ENCODE measurements around the gene UBTD2. TPM values are rescaled to one million over a fixed set of nuclear protein-coding genes. Genes with fewer than 3 reads are reported as not detected.

UBTD2 gene
- total RNA-seq, 1 donor from 2014 or later: 15.8 TPM

DNA sequence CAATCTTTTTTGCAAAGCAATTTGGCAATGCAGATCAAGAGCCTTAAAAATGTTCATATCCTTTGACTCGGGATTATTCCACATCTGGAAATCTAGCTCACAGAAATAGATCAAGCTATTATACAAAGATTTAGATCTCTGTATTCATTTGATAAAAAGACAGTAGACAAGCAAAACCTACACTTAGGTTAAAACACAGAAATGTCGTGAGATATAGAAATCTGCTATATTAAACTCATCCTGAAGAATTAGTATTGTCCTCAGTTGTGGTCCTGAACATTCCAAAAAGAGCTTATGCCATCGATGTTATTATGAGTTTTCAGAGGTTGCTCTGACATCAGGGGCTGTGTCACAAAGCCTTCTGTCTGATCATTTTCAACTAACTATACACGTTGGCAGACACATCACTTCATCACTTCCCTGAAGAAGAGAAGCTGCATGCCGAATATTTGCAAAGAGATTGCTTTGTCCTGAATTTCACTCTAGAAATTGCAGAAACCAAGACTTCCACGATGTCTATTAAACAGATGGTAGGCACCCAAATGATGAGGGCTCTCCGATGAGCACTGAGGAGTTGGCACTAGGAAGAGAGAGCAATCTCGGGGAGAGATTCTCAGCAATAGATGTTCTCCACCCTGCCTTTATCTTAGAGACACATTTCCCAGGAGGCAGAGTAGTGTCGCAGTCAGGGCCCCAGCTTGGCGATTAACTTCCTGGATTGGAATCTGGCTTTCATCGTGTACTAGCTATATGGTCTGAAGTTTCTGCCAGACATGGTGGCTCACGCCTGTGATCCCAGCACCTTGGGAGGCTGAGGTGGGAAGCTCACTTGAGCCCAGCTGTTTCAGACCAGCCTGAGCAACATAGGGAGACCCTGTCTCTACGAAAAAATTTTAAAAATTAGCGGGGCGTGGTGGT, 1.9 kb upstream of the UBTD2 start:
- intact Hi-C loops (cut with DNase I): no loop called here
- ATAC-seq (no peak), DNase-seq (no peak)
- Histone ChIP-seq H3K36me3 (no peaks in the 10 kb centered on the region), H3K4me1 (peaks cover 20% of the 10 kb centered on the region), H3K4me3 (peak overlapping the region; percentile 92), H3K27me3 (ENCODE audit: low read depth) (no peaks in the 10 kb centered on the region), H3K27ac (no peak overlapping the region), H3K9me3 (no peaks in the 10 kb centered on the region)
- no peak for TF ChIP-seq CTCF (IDR thresholded peaks at IDR 0.05)

DNA sequence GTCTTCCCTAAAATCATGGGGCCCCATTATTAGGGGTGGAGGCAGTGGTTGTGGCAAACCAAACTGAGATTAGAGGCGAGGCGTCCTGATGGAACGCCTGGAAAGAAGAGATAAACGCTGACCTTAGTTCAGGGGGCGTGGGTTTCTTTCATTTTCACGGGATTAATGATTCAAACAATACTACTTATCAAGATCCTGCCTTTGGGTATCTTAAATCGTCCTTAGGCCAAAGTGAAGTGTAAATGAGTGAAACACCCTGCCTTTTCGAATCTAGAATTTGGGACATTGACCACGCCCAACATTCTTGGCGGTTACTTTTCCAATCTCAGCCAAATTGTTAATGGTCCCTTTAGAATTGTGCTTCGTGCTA, 1.0 kb upstream of the UBTD2 start:
- intact Hi-C loops (cut with DNase I): no loop called here
- H3K4me1 ChIP-seq: peaks cover 20% of the 10 kb centered on the region
- no peaks in the 10 kb centered on the region for H3K36me3 ChIP-seq
- no peaks in the 10 kb centered on the region for H3K27me3 ChIP-seq (ENCODE audit: low read depth)
- ATAC-seq: peak in 1 of 2 donors; percentile 3
- H3K9me3 ChIP-seq: no peaks in the 10 kb centered on the region
- TF ChIP-seq CTCF (IDR thresholded peaks at IDR 0.05): no peak
- peak overlapping the region; percentile 88 for H3K27ac ChIP-seq
- peak overlapping the region; percentile 92 for H3K4me3 ChIP-seq
- no peak for DNase-seq

DNA sequence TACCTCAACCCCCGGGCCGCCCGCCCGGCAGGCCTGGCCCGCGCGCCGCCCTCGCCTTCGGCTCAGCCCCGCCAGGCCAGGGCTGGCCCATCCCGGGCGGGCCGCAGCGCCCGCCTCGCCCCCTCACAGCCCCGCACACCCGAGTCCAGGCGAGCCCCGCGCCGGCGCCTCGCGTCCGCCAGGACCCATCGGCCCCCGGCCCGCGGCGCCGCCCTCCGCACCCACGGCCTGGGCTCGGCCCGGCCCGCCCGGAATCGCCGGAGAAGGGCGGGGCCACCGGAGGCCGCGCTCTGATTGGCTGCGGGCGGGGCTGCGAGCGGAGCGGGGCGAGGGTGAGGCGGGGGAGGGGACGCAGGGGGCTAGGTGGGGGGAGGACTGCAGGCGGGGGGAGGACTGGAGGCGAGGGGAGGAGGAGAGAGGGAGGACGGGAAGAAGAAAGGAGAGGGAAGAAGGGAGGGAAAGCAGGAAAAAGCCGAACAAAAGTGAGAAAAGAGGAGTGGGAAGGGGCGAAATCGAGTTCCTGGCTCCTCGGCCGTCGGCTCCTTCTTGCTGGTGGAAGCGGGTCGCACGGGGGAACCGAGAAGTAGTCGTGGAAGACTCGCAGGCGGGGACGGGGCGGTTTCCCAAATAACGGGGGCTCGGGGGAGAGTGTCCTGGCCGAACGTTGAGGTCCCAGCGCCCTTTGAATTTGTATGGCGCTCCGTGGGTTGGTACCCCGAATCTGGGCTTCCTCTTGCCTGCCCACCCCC, 472 bp upstream of the UBTD2 start:
- ATAC-seq: peak; percentile 95
- intact Hi-C loops (cut with DNase I): no loop called here
- H3K27me3 ChIP-seq (ENCODE audit: low read depth): no peaks in the 10 kb centered on the region

DNA sequence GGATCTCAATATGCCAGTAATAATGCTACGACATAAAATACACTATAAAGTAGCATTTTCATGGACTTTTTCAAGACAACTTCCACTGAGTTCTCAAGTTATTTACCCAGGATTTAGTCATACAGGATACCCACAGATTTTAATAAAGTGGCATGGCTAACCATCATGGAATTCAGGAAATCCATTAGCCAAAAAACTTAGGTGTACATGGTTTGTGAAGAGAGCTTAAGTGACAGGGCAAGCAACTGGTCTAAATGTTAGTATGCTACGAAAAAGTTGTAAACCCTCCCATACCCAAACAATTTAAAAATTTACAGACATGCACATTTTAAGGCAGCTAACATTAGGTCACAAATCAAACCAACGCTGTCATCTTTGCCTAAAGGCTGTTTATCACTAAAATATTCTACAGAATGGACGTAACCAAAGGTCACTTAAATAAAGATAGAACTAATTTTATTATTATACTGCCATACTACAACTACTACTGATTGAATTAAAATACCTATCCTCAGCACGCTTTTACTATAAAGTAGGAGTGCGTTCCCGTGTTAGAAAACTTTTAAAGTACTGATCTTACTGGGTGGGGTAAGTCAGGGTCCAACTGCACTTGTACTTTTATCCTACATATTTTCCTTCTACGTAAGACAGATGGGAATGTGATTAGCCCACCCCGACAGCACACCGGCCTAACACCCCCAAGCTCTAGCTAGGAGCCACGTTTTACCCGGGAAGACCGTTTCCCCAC, 1.1 kb downstream of the UBTD2 start:
- ATAC-seq (no peak), DNase-seq (no peak)
- peak overlapping the region; percentile 92 for H3K4me3 ChIP-seq
- peaks cover 20% of the 10 kb centered on the region for H3K4me1 ChIP-seq
- H3K36me3 ChIP-seq: no peaks in the 10 kb centered on the region
- no peak for TF ChIP-seq CTCF (IDR thresholded peaks at IDR 0.05)
- H3K9me3 ChIP-seq: no peaks in the 10 kb centered on the region
- H3K27me3 ChIP-seq (ENCODE audit: low read depth): no peaks in the 10 kb centered on the region
- H3K27ac ChIP-seq: peak overlapping the region; percentile 88
- intact Hi-C loops (cut with DNase I): no loop called here

More for the DNA sequence above, 472 bp upstream of the UBTD2 start:
- no peak for TF ChIP-seq CTCF (IDR thresholded peaks at IDR 0.05)
- Histone ChIP-seq H3K4me3 (peak overlapping the region; percentile 92), H3K27ac (peak overlapping the region; percentile 88), H3K9me3 (no peaks in the 10 kb centered on the region), H3K4me1 (peaks cover 20% of the 10 kb centered on the region), H3K36me3 (no peaks in the 10 kb centered on the region)
- peak; percentile 87 for DNase-seq

DNA sequence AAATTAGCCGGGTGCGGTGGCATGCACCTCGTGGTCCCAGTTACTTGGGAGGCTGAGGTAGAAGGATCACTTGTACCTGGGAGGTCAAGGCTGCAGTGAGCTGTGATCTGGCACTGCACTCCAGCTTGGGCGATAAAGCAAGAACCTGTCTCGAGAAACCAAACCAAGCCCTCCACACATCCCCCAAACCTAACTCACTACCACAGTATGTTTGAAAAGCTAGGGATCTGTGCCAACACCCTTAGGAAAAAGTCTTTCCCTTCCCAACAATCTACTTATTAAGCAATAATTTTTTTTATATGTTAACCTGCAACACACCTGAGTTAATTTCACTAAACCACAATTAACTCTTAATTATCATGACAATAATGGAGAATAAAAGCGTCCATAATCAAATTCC, 2.2 kb downstream of the UBTD2 start:
- ATAC-seq: no peak
- Histone ChIP-seq H3K27ac (no peak overlapping the region), H3K4me1 (peaks cover 20% of the 10 kb centered on the region), H3K27me3 (ENCODE audit: low read depth) (no peaks in the 10 kb centered on the region), H3K9me3 (no peaks in the 10 kb centered on the region), H3K4me3 (peak overlapping the region; percentile 92), H3K36me3 (no peaks in the 10 kb centered on the region)
- TF ChIP-seq CTCF (IDR thresholded peaks at IDR 0.05): no peak
- DNase-seq: no peak
- intact Hi-C loops (cut with DNase I): no loop called here

Data from lower lobe of right lung (tissue), 2 donors.